ENCODE results near the gene ROGDI.
A peak's percentile ranks its signal among the peaks of the same experiment; 100 is the strongest.
"Not testable (repeated sequence)": the region's sequence is repeated elsewhere in the genome, so short reads cannot be mapped to it uniquely, and the experiment has no call there.

The ROGDI gene

GRCh38 chr16:4790871-4791270, 11.6 kb downstream of the ROGDI start:
- DNase-seq (ENCODE audit: low spot score), result no peak

DNA sequence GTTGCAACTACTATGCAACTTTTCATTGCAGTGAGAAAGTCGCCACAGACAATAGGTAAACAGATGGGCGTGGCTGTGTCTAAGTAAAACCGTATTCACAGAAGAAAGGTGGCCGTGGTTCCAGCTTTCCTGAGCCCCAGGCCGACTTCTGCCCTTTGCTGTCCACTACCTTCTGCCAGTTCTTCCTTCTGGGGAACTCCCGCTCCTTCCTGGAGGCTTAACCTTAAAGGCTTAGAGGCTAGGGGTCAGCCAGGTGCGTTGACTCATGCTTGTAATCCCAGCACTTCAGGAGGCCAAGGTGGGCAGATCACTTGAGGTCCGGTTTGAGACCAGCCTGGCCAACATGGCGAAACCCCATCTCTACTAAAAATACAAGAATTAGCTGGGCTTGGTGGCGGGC, 12.2 kb downstream of the ROGDI start:
- DNase-seq (ENCODE audit: low spot score), result no peak

DNA sequence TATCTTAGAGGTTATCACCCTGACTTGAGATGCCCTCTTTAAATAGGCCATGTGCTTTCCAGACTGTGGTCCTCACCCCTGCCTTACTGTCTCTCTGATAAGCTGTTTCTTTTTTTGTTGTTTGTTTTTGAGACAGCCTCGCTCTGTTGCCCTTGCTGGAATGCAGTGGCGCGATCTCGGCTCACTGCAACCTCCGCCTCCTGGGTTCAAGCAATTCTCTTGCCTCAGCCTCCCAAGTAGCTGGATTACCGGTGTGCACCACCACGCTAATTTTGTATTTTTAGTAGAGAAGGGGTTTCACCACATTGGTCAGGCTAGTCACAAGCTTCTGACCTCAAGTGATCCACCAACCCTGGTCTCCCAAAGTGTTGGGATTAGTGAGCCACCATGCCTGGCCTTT, 13.5 kb downstream of the ROGDI start:
- no peak for DNase-seq (ENCODE audit: low spot score)

GRCh38 chr16:4788489-4788889, 13.9 kb downstream of the ROGDI start:
- no peak for DNase-seq (ENCODE audit: low spot score)

- no peak for DNase-seq (ENCODE audit: low spot score)
These were observed 14.6 kb downstream of the ROGDI start, which contains the start of gene SEPTIN12 for GRCh38 chr16:4787627-4788482. SEPTIN12 (minus strand) TSS chr16:4788345; CDS start chr16:4787645, 700 bp downstream.

GRCh38 chr16:4787068-4787467, 15.4 kb downstream of the ROGDI start:
- no peak for DNase-seq (ENCODE audit: low spot score)

GRCh38 chr16:4785758-4786433, 16.5 kb downstream of the ROGDI start:
- DNase-seq (ENCODE audit: low spot score), result no peak

DNA sequence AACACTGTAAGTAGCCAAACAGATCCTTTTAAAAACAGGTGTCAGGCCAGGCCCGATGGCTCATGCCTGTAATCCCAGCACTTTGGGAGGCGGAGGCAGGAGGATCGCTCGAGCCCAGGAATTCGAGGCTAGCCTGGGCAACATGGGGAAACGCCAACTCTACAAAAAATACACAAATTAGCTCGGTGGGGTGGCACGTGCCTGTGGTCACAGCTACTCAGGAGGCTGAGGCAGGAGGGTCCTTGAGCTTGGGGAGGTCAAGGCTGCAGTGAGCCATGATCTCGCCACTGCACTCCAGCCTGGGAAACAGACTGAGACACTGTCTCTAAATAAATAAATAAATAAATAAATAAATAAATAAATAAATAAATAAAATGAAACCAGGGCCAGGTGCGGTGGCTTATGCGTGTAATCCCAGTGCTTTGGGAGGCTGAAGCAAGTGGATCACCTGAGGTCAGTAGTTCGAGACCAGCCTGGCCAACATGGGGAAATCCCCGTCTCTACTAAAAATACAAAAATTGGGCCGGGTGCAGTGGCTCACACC, 17.9 kb downstream of the ROGDI start:
- DNase-seq (ENCODE audit: low spot score), result not testable (repeated sequence)

DNA sequence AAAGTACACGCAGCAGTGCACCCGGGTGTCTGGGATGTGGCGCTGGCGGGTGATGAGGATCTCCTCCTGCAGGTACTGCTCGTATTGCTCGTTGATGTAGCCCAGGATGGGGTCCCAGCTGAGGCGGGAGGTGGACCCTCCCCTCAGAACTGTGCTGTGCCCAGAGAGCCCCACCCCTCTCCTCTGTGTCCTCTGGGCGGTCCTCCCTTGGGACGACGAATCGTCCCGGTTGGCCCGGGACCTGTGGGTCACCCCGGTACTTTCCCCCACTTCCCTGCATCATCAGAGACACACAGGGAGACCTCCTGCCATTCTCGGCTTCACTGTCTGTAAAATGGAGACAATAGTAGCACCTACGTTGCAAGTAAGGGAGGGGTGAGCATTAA, 18.5 kb downstream of the ROGDI start:
- DNase-seq (ENCODE audit: low spot score), result no peak

DNA sequence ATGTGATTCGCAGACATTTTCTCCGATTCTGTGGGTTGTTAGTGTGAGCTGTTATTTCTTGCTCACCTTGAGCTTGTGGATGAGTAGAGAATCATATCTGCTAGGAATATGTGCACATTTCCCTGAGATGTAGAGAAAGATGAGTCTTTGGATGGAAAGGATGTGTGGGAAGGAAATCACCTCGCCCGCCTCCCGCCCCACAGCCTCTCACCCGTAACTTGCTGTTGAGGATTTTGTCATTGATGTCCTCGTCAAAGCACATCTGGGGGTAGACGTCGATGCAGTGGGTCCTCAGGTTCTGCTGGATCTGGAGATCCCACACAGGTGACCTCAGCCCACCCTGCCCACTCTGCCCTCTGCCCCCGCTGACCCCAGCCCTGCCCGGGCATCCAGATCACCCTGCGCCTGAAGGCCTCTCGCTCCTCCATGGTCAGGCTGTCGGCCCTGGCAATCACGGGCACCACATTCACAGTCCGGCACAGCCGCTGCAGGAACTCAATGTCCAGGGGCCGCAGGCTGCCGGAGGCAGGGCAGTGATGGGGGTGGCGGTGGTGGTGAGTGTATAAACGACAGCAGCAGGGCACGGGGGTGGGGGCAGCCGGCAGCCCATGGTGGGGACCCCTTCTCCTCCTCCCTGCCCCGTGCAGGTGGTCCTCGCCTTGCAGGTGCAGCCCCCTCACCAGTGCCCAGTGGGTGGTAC, 19.0 kb downstream of the ROGDI start:
- no peak for DNase-seq (ENCODE audit: low spot score)

- DNase-seq (ENCODE audit: low spot score), result no peak
These were observed 22.2 kb downstream of the ROGDI start for GRCh38 chr16:4780235-4780634.

DNA sequence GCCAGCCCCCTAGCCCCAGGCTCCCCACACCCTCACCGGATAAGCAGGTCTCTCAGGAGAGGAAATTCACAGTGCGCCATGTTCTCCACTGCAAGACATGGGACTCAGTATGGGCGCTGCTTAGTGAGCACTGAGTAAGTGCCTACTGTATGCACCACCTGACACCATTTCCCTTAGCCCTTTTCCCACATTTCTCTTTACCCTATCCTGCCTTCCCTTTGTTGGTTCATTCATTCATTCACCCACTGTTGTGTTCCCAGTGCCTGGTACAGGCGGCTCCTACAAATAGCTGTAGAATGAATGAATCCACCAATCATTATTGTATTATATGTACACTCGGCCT, 24.4 kb downstream of the ROGDI start:
- DNase-seq (ENCODE audit: low spot score), result no peak

DNA sequence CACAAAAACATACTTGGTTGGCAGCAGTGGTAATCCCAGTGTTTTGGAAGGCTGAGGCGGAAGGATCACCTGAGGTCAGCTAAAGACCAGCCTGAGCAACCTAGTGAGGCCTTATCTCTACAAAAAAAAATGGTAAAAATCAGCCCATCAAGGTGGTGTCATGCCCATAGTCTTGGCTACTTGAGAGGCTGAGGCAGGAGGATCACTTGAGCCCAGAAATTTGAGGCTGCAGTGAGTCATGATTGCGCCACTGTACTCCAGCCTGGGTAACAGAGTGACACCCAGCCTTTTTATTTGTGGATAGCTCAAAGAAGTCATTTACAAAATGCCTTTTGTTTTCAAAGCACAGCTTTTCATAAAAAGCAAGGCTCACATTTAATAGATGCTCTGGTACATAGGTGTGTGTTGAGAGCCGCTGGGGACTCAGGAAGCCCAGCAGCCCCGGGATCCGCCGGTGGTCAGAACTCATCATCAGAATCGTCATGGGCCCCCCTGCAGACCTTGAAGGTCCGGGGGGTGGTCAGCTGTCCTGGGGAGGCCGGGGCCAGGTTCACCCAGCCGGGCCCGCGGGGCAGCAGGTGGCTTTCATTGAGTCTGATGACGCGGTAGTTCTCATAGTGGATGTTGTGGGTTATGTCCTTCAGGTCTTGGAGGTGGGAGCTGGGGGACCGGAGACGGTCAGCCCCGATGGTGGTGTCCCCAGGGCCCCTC, 24.9 kb downstream of the ROGDI start:
- no peak for DNase-seq (ENCODE audit: low spot score)

GRCh38 chr16:4776141-4776705, 26.2 kb downstream of the ROGDI start:
- no peak for DNase-seq (ENCODE audit: low spot score)

- no peak for DNase-seq (ENCODE audit: low spot score)
These were observed 27.4 kb downstream of the ROGDI start for GRCh38 chr16:4775005-4775404.

DNA sequence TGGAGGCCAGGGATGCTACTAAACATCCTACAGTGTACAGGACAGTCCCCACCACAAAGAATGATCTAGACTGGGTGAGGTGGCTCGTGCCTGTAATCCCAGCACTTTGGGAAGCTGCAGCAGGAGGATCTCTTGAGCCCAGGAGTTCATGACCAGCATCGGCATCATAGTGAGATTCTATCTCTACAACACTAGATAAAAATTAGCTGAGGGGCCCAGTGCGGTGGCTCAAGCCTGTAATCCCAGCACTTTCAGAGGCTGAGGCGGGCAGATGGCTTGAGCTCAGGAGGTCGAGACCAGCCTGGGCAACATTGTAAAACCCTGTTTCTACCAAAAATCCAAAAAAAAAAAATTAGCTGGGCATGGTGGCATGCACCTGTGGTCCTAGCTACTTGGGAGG, 30.1 kb downstream of the ROGDI start:
- no peak for DNase-seq (ENCODE audit: low spot score)

GRCh38 chr16:4771646-4772045, 30.8 kb downstream of the ROGDI start:
- DNase-seq (ENCODE audit: low spot score), result no peak

- DNase-seq (ENCODE audit: low spot score), result no peak
These were observed 33.2 kb downstream of the ROGDI start for GRCh38 chr16:4769306-4769638.

DNA sequence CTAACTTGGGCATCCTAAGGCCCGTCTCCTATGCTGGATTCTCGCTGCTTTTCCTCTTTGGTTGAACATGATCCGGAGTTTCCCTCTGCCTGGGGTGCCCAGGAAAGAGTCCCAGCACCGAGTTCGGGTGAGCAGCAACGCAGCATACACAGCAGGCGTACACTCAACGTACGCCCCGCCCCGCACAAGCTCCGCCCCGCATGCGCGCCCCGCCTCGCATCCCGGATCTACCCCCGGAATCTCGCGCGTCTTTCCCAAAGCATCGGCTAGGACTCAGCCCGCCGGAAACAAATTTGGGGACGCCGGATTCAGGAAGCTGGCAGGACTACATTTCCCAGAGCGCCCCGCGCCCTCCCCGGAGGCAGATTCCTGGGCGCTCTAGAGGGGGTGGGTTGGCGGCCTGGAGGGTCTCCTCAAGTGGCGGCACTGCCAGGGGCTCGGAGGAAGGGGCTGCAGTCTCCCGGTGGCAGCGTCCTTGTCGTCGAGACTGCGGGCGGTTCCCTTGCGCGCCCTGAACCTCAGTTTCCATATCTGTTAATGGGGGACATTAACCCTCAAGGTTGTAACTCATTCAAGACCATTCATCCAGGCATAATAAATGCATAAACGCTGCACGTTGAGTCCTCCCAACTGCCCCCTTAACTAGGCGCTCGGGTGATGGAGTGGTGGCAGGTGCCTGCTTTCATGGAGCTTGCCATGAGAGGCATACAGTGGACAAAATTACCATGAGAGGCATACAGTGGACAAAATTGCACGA, 33.7 kb downstream of the ROGDI start:
- DNase-seq (ENCODE audit: low spot score), result peak; percentile 98

GRCh38 chr16:4767872-4768548, 34.4 kb downstream of the ROGDI start:
- no peak for DNase-seq (ENCODE audit: low spot score)

Measured in left forelimb (tissue), 1 donor.